D721Med (cell line): ENCODE results near the gene CDK2AP2.

Experiments
- DNase-seq: peaks from one replicate; pipeline ENCODE4 v3.0.0; 2011; ENCODE audit warnings: low spot score; ENCODE audit not compliant: insufficient read length
- FAIRE-seq: peaks from 2 replicates; lab custom pipeline; 2011; peaks lifted over from hg19 to GRCh38; lab: Jason Lieb, UNC
- TF ChIP-seq, protein P1 (sequence below): IDR thresholded peaks from 2 replicates; pipeline ENCODE4 v1.5.1; 2012; ENCODE audit warnings: mild to moderate bottlenecking, control low read depth; ENCODE audit not compliant: insufficient read depth; ENCODE audit errors: missing control alignments

Gene CDK2AP2

DNA sequence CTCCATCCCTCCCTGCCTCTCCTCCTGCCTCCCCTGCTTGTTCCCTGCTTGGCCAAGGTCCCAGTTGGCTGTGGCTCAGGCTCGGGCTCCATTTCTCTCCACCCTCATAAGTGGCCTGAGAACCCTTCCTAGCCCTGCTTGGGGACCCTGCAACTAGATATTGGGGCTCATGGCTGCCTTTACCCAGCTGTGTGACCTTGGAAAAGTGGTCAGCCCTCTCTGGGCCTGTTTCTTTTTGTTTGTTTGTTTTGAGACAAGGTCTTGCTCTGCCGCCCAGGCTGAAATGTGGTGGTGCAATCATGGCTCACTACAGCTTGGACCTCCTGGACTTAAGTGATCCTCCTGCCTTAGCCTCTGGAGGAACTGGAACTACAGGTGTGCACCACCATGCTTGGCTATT lies 35.6 kb upstream of the CDK2AP2 start:
- no peak for DNase-seq
- TF ChIP-seq, protein P1, sequence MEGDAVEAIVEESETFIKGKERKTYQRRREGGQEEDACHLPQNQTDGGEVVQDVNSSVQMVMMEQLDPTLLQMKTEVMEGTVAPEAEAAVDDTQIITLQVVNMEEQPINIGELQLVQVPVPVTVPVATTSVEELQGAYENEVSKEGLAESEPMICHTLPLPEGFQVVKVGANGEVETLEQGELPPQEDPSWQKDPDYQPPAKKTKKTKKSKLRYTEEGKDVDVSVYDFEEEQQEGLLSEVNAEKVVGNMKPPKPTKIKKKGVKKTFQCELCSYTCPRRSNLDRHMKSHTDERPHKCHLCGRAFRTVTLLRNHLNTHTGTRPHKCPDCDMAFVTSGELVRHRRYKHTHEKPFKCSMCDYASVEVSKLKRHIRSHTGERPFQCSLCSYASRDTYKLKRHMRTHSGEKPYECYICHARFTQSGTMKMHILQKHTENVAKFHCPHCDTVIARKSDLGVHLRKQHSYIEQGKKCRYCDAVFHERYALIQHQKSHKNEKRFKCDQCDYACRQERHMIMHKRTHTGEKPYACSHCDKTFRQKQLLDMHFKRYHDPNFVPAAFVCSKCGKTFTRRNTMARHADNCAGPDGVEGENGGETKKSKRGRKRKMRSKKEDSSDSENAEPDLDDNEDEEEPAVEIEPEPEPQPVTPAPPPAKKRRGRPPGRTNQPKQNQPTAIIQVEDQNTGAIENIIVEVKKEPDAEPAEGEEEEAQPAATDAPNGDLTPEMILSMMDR, result no peak
- no peak for FAIRE-seq

DNA sequence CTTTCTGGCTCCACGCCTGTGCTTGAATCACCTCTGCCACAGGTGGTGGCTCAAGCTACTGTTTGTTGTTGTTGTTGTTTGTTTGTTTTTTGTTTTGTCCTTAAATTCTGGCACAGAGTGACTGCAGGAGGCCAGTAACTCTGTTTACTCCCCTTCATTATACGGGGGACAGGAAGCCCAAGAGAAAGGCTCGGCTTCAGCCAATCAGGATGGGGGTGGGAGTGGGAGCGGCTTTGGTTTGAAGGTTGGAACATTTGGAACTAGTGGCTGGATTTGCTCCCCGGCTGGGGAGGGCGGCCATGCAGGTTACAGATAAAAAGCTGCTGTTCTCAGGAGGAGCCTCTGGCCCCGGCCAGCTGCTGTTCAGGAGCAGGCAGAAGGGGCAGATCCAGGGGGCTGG lies 35.0 kb upstream of the CDK2AP2 start:
- TF ChIP-seq, protein P1, result no peak
- DNase-seq (no peak), FAIRE-seq (no peak)

DNA sequence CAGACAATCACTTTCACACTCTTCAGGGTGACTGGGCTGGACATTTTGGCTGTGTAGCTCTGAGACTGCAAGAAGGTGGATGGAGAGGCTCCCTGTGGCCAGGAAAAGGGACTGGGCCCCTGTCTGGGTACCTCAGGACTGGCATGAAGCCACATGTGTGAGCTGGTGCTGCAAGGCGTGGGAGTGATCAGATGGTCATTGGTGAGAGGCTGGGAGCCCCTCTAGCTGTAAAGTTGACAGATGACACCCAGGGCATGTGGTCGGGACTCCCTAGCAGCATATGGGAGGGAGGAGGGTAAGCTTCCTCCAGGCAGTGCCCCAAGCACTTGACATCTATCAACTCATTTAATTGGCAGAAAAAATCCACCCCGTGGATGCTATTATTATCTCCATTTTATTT lies 34.2 kb upstream of the CDK2AP2 start:
- FAIRE-seq, result no peak
- TF ChIP-seq, protein P1, result no peak
- no peak for DNase-seq

DNA sequence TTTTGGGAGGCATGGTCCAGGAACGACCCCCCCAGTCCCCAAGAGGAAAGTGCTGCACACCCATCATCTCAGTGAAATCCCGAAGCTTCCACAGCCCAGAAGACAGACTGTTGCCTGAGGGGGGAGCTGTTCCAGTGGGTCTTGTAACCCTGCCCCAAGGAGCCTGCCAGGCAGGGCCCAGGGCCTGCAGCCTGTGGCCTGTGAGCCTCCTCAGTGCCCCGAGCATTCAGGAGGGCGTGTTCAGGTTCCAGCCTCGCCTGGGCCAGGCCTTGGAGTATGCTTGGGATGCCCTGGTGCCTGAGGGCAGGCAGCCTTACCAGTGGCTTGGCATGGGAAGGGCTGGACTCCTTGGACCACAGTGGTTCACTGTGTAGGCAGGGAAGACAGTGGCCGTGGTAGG lies 33.2 kb upstream of the CDK2AP2 start:
- DNase-seq (no peak), FAIRE-seq (no peak)
- TF ChIP-seq, protein P1, result no peak

DNA sequence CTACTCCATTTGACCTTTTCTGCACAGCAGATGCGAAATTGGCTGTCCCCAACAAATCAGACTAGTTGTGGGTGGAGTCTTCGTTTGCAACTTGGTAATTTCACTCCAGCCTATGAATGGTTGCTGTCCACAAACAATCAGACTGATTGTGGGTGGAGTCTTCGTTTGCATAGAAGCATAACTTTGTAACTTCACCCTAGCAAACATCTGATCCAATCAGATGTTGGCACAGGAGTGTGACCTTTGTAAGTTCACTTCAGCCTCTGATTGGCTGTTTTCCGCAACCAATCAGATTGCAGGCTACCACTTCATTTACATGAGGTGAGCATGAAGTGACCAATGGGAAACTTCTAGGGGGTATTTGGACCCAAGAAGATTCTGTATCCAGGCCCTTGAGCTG lies 31.6 kb upstream of the CDK2AP2 start:
- DNase-seq, result no peak
- FAIRE-seq, result no peak
- TF ChIP-seq, protein P1, result no peak

DNA sequence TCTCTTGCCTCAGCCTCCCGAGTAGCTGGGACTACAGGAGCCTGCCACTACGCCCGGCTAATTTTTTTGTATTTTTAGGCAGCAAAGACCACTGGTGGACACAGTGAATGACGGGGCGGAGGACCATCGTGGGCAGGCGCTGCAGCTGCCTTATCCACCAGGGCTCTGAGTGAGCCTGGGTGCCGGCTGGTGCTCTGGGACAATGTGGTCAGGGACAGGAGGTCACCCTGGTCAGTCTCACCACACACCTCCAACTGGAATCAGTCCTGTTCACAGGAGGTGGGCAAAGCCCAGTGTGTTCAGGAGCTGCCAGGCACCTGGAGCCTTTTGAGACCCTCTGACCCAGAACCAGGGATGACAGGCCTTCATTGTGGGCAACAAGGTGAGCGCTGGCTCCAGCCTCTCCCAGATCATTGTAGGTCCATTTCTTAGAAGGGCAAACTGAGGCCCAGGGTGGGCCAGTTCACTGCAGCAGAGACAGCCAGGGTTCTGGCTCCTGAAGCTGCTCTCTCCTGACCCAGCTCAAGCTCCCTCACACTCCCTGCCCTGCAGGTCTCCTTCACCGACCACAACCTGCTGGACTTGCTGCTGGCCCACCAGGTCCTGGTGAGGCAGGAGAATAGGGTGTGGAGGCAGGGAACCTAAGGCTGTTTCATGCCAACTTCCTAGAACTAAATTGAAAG lies 31.0 kb upstream of the CDK2AP2 start:
- DNase-seq, result no peak
- no peak for FAIRE-seq
- TF ChIP-seq, protein P1, result no peak

DNA sequence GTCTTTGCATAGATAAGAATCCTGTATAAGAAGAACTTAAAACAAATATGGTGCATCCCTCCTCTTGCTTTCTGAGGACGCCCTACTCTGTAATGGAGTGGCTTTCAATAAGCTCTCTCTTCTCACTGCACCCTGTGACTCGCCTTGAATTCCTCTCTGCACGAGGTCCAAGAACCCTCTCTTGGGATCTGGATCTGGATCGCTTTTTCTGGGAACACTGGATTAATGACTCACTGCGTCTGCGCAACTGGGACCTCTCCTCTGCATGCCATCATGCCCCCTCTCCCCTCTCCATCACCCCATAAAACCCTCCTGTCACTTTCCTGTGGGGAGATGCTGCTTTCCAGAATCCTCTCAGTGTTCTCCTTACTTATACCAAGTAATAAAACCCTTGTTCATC lies 30.3 kb upstream of the CDK2AP2 start:
- TF ChIP-seq, protein P1, result no peak
- FAIRE-seq (no peak), DNase-seq (no peak)
